ENCODE measurements around the gene LCLAT1. TPM values are rescaled to one million over a fixed set of nuclear protein-coding genes. Genes with fewer than 3 reads are reported as not detected.

Gene LCLAT1
- total RNA-seq, 4 donors from 2014 or later, result 24.9 to 62.9 (median 36.3) TPM

DNA sequence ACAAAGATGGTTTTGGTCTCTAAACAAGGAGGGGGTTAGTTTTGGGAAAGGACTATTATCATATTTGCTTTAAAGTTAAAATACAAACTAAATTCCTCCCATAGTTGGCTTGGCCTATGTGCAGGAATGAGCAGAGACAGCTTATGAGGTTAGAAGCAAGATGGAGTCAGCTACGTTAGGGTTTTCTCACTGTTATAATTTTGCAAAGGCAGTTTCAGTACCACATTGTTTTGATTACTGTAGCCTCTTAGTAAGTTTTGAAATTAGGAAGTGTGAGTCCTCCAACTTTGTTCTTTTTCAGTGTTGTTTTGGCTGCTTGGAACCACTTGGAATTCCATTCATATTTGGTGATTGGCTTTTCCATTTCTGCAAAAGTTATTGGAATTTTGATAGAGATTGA is 23.4 kb downstream of the LCLAT1 start:
- peaks cover 0 to 3% (median 0%) of the 10 kb centered on the region in 4 donors for H3K9me3 ChIP-seq
- TF ChIP-seq, protein P1, sequence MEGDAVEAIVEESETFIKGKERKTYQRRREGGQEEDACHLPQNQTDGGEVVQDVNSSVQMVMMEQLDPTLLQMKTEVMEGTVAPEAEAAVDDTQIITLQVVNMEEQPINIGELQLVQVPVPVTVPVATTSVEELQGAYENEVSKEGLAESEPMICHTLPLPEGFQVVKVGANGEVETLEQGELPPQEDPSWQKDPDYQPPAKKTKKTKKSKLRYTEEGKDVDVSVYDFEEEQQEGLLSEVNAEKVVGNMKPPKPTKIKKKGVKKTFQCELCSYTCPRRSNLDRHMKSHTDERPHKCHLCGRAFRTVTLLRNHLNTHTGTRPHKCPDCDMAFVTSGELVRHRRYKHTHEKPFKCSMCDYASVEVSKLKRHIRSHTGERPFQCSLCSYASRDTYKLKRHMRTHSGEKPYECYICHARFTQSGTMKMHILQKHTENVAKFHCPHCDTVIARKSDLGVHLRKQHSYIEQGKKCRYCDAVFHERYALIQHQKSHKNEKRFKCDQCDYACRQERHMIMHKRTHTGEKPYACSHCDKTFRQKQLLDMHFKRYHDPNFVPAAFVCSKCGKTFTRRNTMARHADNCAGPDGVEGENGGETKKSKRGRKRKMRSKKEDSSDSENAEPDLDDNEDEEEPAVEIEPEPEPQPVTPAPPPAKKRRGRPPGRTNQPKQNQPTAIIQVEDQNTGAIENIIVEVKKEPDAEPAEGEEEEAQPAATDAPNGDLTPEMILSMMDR (IDR thresholded peaks at IDR 0.05), result no peak
- TF ChIP-seq EP300 (IDR thresholded peaks at IDR 0.05), result no peak
- TF ChIP-seq POLR2A (IDR thresholded peaks at IDR 0.05; ENCODE audit: low read depth), result no peak
- TF ChIP-seq POLR2AphosphoS5 (IDR thresholded peaks at IDR 0.05), result no peak
- H3K27me3 ChIP-seq, result no peaks in the 10 kb centered on the region
- no peaks in the 10 kb centered on the region for H3K36me3 ChIP-seq
- 56% methylated on average over 1 of the region's 1 CpG for WGBS
- H3K4me1 ChIP-seq, result peaks cover 15 to 26% (median 19%) of the 10 kb centered on the region in 4 donors
- no peak overlapping the region for H3K4me3 ChIP-seq
- intact Hi-C loops (cut with DNase I), result loop anchor here (10.0 kb wide), 1 partner anchor 246 kb away; no protein-coding TSS in a partner anchor
- DNase-seq (ENCODE audit: extremely low spot score), result no peak
- no peak overlapping the region for H3K27ac ChIP-seq (replicated peaks in 1 of 4)

DNA sequence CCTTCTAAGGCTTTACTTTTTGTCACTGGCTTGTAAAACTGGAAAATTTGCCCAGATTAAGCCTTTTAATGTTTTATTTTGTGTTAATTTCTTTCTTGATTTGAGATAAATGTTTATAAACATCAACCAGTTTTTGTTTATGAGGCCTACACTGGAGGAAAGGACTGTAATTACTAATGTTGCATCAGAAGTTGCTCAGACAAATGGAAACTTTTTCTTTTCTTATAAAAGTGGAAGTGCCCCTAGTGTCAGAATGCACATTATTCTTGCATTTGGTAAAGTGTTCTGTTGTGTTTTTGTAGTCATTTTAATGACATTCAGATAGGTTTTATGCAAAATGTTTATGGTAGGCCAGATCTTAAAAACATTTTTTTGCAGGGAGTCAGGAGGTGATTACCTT is 25.3 kb downstream of the LCLAT1 start:
- Histone ChIP-seq H3K4me1 (peaks cover 12 to 39% (median 32%) of the 10 kb centered on the region in 4 donors), H3K36me3 (no peaks in the 10 kb centered on the region), H3K4me3 (no peak overlapping the region), H3K9me3 (peaks cover 0 to 3% (median 0%) of the 10 kb centered on the region in 4 donors), H3K27me3 (no peaks in the 10 kb centered on the region), H3K27ac (replicated peaks in 1 of 4) (no peak overlapping the region)
- intact Hi-C loops (cut with DNase I), result loop anchor here (10.0 kb wide), 1 partner anchor 248 kb away; no protein-coding TSS in a partner anchor
- TF ChIP-seq POLR2AphosphoS5 (IDR thresholded peaks at IDR 0.05), result no peak
- no peak for TF ChIP-seq EP300 (IDR thresholded peaks at IDR 0.05)
- no peak for TF ChIP-seq POLR2A (IDR thresholded peaks at IDR 0.05; ENCODE audit: low read depth)
- TF ChIP-seq, protein P1 (IDR thresholded peaks at IDR 0.05), result no peak
- DNase-seq (ENCODE audit: extremely low spot score), result no peak

DNA sequence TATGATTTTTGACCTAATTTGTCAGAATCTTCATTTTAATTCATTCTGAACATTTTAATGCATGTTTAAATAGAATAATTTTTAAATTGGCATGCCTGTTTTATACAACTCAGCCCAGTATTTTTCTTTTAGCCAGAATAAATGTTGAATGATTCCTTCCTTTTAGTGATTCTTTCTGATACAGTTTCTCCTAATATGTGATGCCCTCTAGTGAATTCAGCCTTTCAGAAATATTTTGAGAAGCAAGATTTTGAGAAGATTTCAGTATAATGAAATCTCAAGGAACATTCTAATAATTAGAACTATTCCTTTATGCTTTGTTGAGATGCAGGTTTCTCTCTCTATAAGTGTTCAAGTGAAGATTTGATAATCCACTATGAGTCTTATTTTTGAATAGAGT is 28.5 kb downstream of the LCLAT1 start:
- H3K9me3 ChIP-seq, result no peaks in the 10 kb centered on the region
- H3K27ac ChIP-seq (replicated peaks in 1 of 4), result no peak overlapping the region
- DNase-seq (ENCODE audit: extremely low spot score), result no peak
- H3K36me3 ChIP-seq, result no peaks in the 10 kb centered on the region
- TF ChIP-seq, protein P1 (IDR thresholded peaks at IDR 0.05), result peak; percentile 22 to 30 (median 29)
- no peak for TF ChIP-seq POLR2A (IDR thresholded peaks at IDR 0.05; ENCODE audit: low read depth)
- H3K4me3 ChIP-seq, result no peak overlapping the region
- peaks cover 21 to 57% (median 47%) of the 10 kb centered on the region in 4 donors for H3K4me1 ChIP-seq
- H3K27me3 ChIP-seq, result no peaks in the 10 kb centered on the region
- intact Hi-C loops (cut with DNase I), result loop anchor here (10.0 kb wide), 1 partner anchor 251 kb away; no protein-coding TSS in a partner anchor

DNA sequence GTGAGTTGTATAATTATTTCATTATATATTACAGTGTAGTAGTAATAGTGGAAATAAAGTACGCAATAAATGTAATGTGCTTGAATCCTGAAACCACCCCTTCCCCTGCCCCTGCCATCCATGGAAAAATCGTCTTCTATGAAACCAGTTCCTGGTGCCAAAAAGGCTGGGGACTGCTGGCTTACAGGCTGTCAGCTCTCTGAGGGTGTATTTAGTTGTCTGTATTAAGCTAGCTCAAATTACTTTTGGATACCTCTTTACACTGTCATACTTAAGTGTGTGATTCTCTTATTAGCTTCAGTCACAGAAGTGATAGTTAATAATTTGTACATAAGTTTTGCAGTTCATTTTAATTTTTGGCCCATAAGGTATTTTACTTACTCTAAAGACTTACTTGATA is 29.6 kb downstream of the LCLAT1 start:
- intact Hi-C loops (cut with DNase I), result loop anchor here (10.0 kb wide), 1 partner anchor 252 kb away; no protein-coding TSS in a partner anchor
- Histone ChIP-seq H3K27ac (replicated peaks in 1 of 4) (peak overlapping the region in 2 of 4 donors; percentile 45 to 56), H3K9me3 (no peaks in the 10 kb centered on the region)

More for the DNA sequence above, 29.6 kb downstream of the LCLAT1 start:
- Histone ChIP-seq H3K4me1 (peaks cover 25 to 61% (median 54%) of the 10 kb centered on the region in 4 donors), H3K36me3 (no peaks in the 10 kb centered on the region), H3K27me3 (no peaks in the 10 kb centered on the region), H3K4me3 (no peak overlapping the region)
- no peak for DNase-seq (ENCODE audit: extremely low spot score)
- TF ChIP-seq POLR2A (IDR thresholded peaks at IDR 0.05; ENCODE audit: low read depth) (no peak), EP300 (IDR thresholded peaks at IDR 0.05) (no peak), POLR2AphosphoS5 (IDR thresholded peaks at IDR 0.05) (no peak)
- TF ChIP-seq, protein P1 (IDR thresholded peaks at IDR 0.05), result no peak
- WGBS, result 68% methylated on average over 2 of the region's 2 CpGs
